GM19099 (cell line): Measurements from ENCODE around the gene ASNS.

Experiments used
- POLR2A ChIP-seq: IDR thresholded peaks from 3 replicates; pipeline ENCODE4 v1.6.1; 2011; ENCODE audit warnings: low read depth; ENCODE audit not compliant: insufficient read length; ENCODE audit errors: extremely low read depth

The ASNS gene

GRCh38 chr7:97872025-97872669 lies at the start of gene ASNS:
Gene ASNS, minus strand, starts transcription at chr7:97872408. Its CDS starts 3,252 bp downstream, at chr7:97869156.
- TF ChIP-seq POLR2A, result peak; percentile 87

GRCh38 chr7:97873606-97874005 lies 1.4 kb upstream of the ASNS start:
- TF ChIP-seq POLR2A, result no peak

GRCh38 chr7:97871659-97872024 lies 566 bp downstream of the ASNS start:
- no peak for TF ChIP-seq POLR2A

- TF ChIP-seq POLR2A, result no peak
Observed at GRCh38 chr7:97868788-97869187, 3.4 kb downstream of the ASNS start.

- no peak for TF ChIP-seq POLR2A
Observed at GRCh38 chr7:97868314-97868713, 3.9 kb downstream of the ASNS start.

- TF ChIP-seq POLR2A, result no peak
Observed at GRCh38 chr7:97865104-97865503, 7.1 kb downstream of the ASNS start.

- TF ChIP-seq POLR2A, result no peak
Observed at GRCh38 chr7:97859606-97860204, 12.5 kb downstream of the ASNS start.

GRCh38 chr7:97858221-97858620 lies 14.0 kb downstream of the ASNS start:
- TF ChIP-seq POLR2A, result no peak

GRCh38 chr7:97857544-97857943 lies 14.7 kb downstream of the ASNS start:
- no peak for TF ChIP-seq POLR2A

GRCh38 chr7:97851683-97852082 lies 20.5 kb downstream of the ASNS start:
- no peak for TF ChIP-seq POLR2A

- TF ChIP-seq POLR2A, result no peak
Observed at GRCh38 chr7:97847791-97848190, 24.4 kb downstream of the ASNS start.

- TF ChIP-seq POLR2A, result no peak
Observed at GRCh38 chr7:97846945-97847344, 25.3 kb downstream of the ASNS start.

GRCh38 chr7:97845622-97846203 lies 26.5 kb downstream of the ASNS start:
- no peak for TF ChIP-seq POLR2A

- no peak for TF ChIP-seq POLR2A
Observed at GRCh38 chr7:97844036-97844435, 28.2 kb downstream of the ASNS start.

- TF ChIP-seq POLR2A, result no peak
Observed at GRCh38 chr7:97842772-97843345, 29.3 kb downstream of the ASNS start.

- TF ChIP-seq POLR2A, result no peak
Observed at GRCh38 chr7:97842006-97842405, 30.2 kb downstream of the ASNS start.
